Measurements from ENCODE around the gene CIDEB.
A peak's percentile ranks its signal among the peaks of the same experiment; 100 is the strongest.
"Not testable (repeated sequence)": the region's sequence is repeated elsewhere in the genome, so short reads cannot be mapped to it uniquely, and the experiment has no call there.

The CIDEB gene

GRCh38 chr14:24307575-24308341, at the start of gene CIDEB:
Gene CIDEB, minus strand, starts transcription at chr14:24307977. Its CDS starts 119 bp downstream, at chr14:24307858.
- DNase-seq: peak; percentile 11

- DNase-seq: no peak
Observed at GRCh38 chr14:24356208-24356607, 48.4 kb upstream of the CIDEB start.

- DNase-seq: no peak
Observed at GRCh38 chr14:24355009-24355408, 47.2 kb upstream of the CIDEB start.

- DNase-seq: not testable (repeated sequence)
Observed at GRCh38 chr14:24354482-24354825, 46.7 kb upstream of the CIDEB start.

- no peak for DNase-seq
Observed at GRCh38 chr14:24353559-24354481, 46.0 kb upstream of the CIDEB start.

- no peak for DNase-seq
Observed at GRCh38 chr14:24351517-24351916, 43.7 kb upstream of the CIDEB start.

GRCh38 chr14:24349742-24350141, 42.0 kb upstream of the CIDEB start:
- no peak for DNase-seq

- no peak for DNase-seq
Observed at GRCh38 chr14:24348186-24348585, 40.4 kb upstream of the CIDEB start.

GRCh38 chr14:24347134-24347533, 39.4 kb upstream of the CIDEB start:
- no peak for DNase-seq

- no peak for DNase-seq
Observed at GRCh38 chr14:24343795-24344660, 36.3 kb upstream of the CIDEB start.

- no peak for DNase-seq
Observed at GRCh38 chr14:24342889-24343288, 35.1 kb upstream of the CIDEB start.

GRCh38 chr14:24340606-24341005, 32.8 kb upstream of the CIDEB start:
- no peak for DNase-seq

GRCh38 chr14:24339284-24340151, 31.7 kb upstream of the CIDEB start, which contains the start of gene RIPK3:
Gene RIPK3, minus strand, starts transcription at chr14:24339991. Its CDS starts 165 bp downstream, at chr14:24339826.
- DNase-seq: no peak

GRCh38 chr14:24338843-24339242, 31.1 kb upstream of the CIDEB start:
- DNase-seq: no peak

- no peak for DNase-seq
Observed at GRCh38 chr14:24337824-24338175, 30.0 kb upstream of the CIDEB start.

GRCh38 chr14:24337144-24337823, 29.5 kb upstream of the CIDEB start:
- no peak for DNase-seq

- no peak for DNase-seq
Observed at GRCh38 chr14:24335461-24336171, 27.8 kb upstream of the CIDEB start.

- no peak for DNase-seq
Observed at GRCh38 chr14:24334431-24335291, 26.9 kb upstream of the CIDEB start, which contains the start of gene ADCY4. Gene ADCY4, minus strand, starts transcription at chr14:24335071. Its CDS starts 419 bp downstream, at chr14:24334652.

- DNase-seq: peak; percentile 85
Observed at GRCh38 chr14:24332268-24332993, 24.7 kb upstream of the CIDEB start.
